A673 (cell line): Measurements from ENCODE around the gene FARP1.

Experiments
- EZH2 ChIP-seq: fragments of 200-600 bp; sonication (generic); IDR thresholded peaks from 2 replicates; pipeline ENCODE4 v1.6.1; 2017; ENCODE audit warnings: borderline replicate concordance, low read depth, mild to moderate bottlenecking, mixed read lengths, antibody characterized with exemption, low read length; ENCODE audit not compliant: poor library complexity, severe bottlenecking
- TF ChIP-seq, protein P1 (sequence below): fragments of 300-800, 200-600 bp; sonication (generic); conservative IDR thresholded peaks from 2 replicates; pipeline ENCODE4 v1.5.1; 2017; ENCODE audit warnings: low read depth, mild to moderate bottlenecking, antibody characterized with exemption, low read length, moderate library complexity, mixed read lengths

DNA sequence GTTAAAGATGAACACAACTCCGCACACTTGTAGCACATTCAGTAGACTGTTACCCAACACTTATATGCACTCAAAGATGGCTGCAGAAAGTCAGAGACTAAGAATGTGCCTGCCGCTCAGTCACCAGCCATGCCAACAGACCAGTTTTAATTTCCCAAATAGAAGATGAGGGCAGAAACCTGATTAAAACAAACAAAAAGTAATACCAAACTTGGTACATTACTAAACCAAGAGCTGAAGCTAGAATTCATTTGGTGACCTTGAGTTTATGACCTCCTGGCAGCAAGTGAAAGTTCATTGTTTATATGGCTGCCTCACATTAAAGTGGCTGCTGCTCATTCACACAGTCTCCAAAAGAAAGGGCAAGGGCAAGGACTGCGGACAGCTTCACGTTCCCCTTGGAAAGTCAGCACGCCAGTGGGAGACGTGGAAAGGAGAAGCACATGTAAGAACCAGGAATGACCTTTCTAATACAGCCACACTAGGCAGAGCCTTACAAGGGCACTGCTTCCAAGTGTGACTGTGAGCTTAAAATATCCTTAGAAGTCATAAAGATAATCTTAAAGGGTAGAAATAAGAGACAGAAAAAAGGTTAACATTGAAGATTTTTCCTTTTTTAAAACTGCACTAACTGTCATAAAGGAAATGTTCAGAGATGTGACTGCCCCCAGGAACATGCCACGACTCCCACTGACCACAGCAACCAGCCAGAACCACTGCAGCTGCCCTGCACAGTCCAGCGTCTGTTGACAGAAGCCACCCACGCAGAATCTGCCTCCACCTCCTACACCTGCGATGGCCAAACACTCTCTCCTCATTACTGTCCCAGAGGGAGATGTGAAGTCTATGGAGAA, 360.5 kb downstream of the FARP1 start:
- TF ChIP-seq, protein P1, sequence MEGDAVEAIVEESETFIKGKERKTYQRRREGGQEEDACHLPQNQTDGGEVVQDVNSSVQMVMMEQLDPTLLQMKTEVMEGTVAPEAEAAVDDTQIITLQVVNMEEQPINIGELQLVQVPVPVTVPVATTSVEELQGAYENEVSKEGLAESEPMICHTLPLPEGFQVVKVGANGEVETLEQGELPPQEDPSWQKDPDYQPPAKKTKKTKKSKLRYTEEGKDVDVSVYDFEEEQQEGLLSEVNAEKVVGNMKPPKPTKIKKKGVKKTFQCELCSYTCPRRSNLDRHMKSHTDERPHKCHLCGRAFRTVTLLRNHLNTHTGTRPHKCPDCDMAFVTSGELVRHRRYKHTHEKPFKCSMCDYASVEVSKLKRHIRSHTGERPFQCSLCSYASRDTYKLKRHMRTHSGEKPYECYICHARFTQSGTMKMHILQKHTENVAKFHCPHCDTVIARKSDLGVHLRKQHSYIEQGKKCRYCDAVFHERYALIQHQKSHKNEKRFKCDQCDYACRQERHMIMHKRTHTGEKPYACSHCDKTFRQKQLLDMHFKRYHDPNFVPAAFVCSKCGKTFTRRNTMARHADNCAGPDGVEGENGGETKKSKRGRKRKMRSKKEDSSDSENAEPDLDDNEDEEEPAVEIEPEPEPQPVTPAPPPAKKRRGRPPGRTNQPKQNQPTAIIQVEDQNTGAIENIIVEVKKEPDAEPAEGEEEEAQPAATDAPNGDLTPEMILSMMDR: no peak
- TF ChIP-seq EZH2: no peak
